ENCODE measurements around the gene ERCC6L.

ERCC6L gene

GRCh38 chrX:72159769-72160168 is 79.1 kb downstream of the ERCC6L start:
- no peak for DNase-seq (ENCODE audit: low spot score)

DNA sequence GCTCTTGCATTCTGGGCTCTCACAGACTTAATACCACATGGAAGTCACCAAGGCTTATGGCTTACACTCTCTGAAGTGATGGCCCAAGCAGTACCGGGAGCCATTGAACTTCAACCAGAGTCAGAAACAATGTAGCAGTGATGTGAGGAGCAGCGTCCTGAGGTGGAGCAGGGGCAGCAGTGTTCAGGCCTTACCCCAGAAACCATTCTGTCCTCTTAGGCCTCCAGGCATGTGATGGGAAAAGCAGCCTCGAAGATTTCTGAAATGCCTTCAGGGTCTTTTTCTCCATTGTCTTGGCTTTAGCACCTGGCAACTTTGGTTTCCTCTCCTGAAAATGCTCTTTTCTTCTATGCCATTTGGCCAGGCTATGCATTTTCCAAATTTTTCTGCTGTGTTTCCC is 80.1 kb downstream of the ERCC6L start:
- no peak for DNase-seq (ENCODE audit: low spot score)

Measured in left forelimb (tissue), 1 donor.